Measurements from ENCODE around the gene EIF1AY.

- TF ChIP-seq CTCF (IDR thresholded peaks at IDR 0.05): no peak
- TF ChIP-seq REST (IDR thresholded peaks at IDR 0.05; ENCODE audit: insufficient read depth in 1 of 2, low read depth in 2 of 2, low read length in 1 of 2): no peak
- TF ChIP-seq SIN3A (IDR thresholded peaks at IDR 0.05; ENCODE audit: borderline replicate concordance, insufficient read depth, low read depth, low read length): no peak
- no peak for TF ChIP-seq POLR2AphosphoS5 (IDR thresholded peaks at IDR 0.05; ENCODE audit: low read depth, low read length)
Observed at GRCh38 chrY:20558677-20559076, 16.9 kb upstream of the EIF1AY start.

All from Panc1 (cell line).